Activated CD8-positive, alpha-beta memory T cell treated with anti-CD3 and anti-CD28 coated beads, Interleukin-2, amount 10 ng/mL, durations not matched to agents 7 days and 5 days (primary cell): ENCODE measurements around the gene TMEM200C. TPM values are rescaled to one million over a fixed set of nuclear protein-coding genes. Genes with fewer than 3 reads are reported as not detected.
A peak's percentile ranks its signal among the peaks of the same experiment; 100 is the strongest.

Experiments
- ATAC-seq: fragments of 150-1000 bp; cut with Tn5 transposase; one replicate; pipeline ENCODE4 v1.10.0; 2021; ENCODE audit warnings: moderate library complexity
- CTCF ChIA-PET: fragments of 350-600 bp; sonication (Branson Sonifier 250); formaldehyde crosslinking; loops from one replicate; lab custom pipeline; 2021; ENCODE audit warnings: antibody characterized with exemption; lab: Charles Lee
- DNase-seq: peaks from one replicate; pipeline ENCODE4 v3.0.0-alpha.2; 2020
- H3K27ac Mint-ChIP-seq: one replicate; pipeline ENCODE4 v1.8.0; 2021; ENCODE audit warnings: mild to moderate bottlenecking, mixed read lengths
- H3K27me3 Mint-ChIP-seq: one replicate; pipeline ENCODE4 v1.8.0; 2021; ENCODE audit warnings: mixed read lengths
- H3K36me3 Mint-ChIP-seq: one replicate; pipeline ENCODE4 v1.8.0; 2021; ENCODE audit warnings: mild to moderate bottlenecking, mixed read lengths
- H3K4me1 Mint-ChIP-seq: one replicate; pipeline ENCODE4 v1.8.0; 2021; ENCODE audit warnings: mixed read lengths
- H3K4me3 Mint-ChIP-seq: one replicate; pipeline ENCODE4 v1.8.0; 2021; ENCODE audit warnings: mild to moderate bottlenecking, moderate library complexity, mixed read lengths
- H3K9me3 Mint-ChIP-seq: one replicate; pipeline ENCODE4 v1.8.0; 2022; ENCODE audit warnings: low read depth, mixed read lengths
- total RNA-seq, 2 experiments: library from RNA; stranded (reverse); gene quantifications; one replicate each; pipeline ENCODE4 v1.2.3, GENCODE V29; 2021

TMEM200C gene
- total RNA-seq, 2 experiments from 2014 or later = not detected

- DNase-seq = no peak
- no peak for ATAC-seq
- no peaks in the 10 kb centered on the region for H3K4me1 Mint-ChIP-seq
- no peaks in the 10 kb centered on the region for H3K27me3 Mint-ChIP-seq
- H3K27ac Mint-ChIP-seq = no peak overlapping the region
- H3K4me3 Mint-ChIP-seq = no peak overlapping the region
- CTCF ChIA-PET = no interaction called here
- H3K9me3 Mint-ChIP-seq = no peaks in the 10 kb centered on the region
- no peaks in the 10 kb centered on the region for H3K36me3 Mint-ChIP-seq
These were observed 13.8 kb upstream of the TMEM200C start for GRCh38 chr18:5909125-5909524.

- Mint-ChIP-seq H3K27me3 (peaks cover 4% of the 10 kb centered on the region), H3K27ac (no peak overlapping the region), H3K4me1 (no peaks in the 10 kb centered on the region), H3K4me3 (no peak overlapping the region), H3K36me3 (no peaks in the 10 kb centered on the region), H3K9me3 (no peaks in the 10 kb centered on the region)
- DNase-seq (no peak), ATAC-seq (no peak)
- CTCF ChIA-PET = no interaction called here
These were observed 8.1 kb upstream of the TMEM200C start for GRCh38 chr18:5903386-5903785.

- CTCF ChIA-PET = interaction anchor here (0.8 kb wide), 1 partner anchor 10 kb away, joined by 3 read pairs; no protein-coding TSS in a partner anchor
- Mint-ChIP-seq H3K4me1 (no peaks in the 10 kb centered on the region), H3K36me3 (no peaks in the 10 kb centered on the region), H3K27me3 (peaks cover 23% of the 10 kb centered on the region), H3K27ac (no peak overlapping the region), H3K4me3 (no peak overlapping the region), H3K9me3 (no peaks in the 10 kb centered on the region)
- no peak for ATAC-seq
- DNase-seq = no peak
These were observed 4.9 kb upstream of the TMEM200C start for GRCh38 chr18:5900262-5900661.

GRCh38 chr18:5899835-5900234 is 4.5 kb upstream of the TMEM200C start:
- no peak for ATAC-seq
- no peak for DNase-seq
- no peaks in the 10 kb centered on the region for H3K36me3 Mint-ChIP-seq
- H3K27me3 Mint-ChIP-seq = peaks cover 23% of the 10 kb centered on the region
- no peaks in the 10 kb centered on the region for H3K4me1 Mint-ChIP-seq
- CTCF ChIA-PET = interaction anchor here (0.8 kb wide), 1 partner anchor 10 kb away, joined by 3 read pairs; no protein-coding TSS in a partner anchor
- H3K4me3 Mint-ChIP-seq = no peak overlapping the region
- no peaks in the 10 kb centered on the region for H3K9me3 Mint-ChIP-seq
- H3K27ac Mint-ChIP-seq = no peak overlapping the region

GRCh38 chr18:5895876-5896740 is 786 bp upstream of the TMEM200C start:
- no peaks in the 10 kb centered on the region for H3K4me1 Mint-ChIP-seq
- CTCF ChIA-PET = no interaction called here
- H3K36me3 Mint-ChIP-seq = peaks cover 2% of the 10 kb centered on the region
- H3K9me3 Mint-ChIP-seq = no peaks in the 10 kb centered on the region
- peaks cover 58% of the 10 kb centered on the region for H3K27me3 Mint-ChIP-seq
- DNase-seq (no peak), ATAC-seq (no peak)
- no peak overlapping the region for H3K4me3 Mint-ChIP-seq
- no peak overlapping the region for H3K27ac Mint-ChIP-seq

- CTCF ChIA-PET = interaction anchor here (0.9 kb wide), 1 partner anchor 10 kb away, joined by 3 read pairs; no protein-coding TSS in a partner anchor
- H3K27me3 Mint-ChIP-seq = peaks cover 63% of the 10 kb centered on the region
- no peak overlapping the region for H3K4me3 Mint-ChIP-seq
- DNase-seq = no peak
- peaks cover 2% of the 10 kb centered on the region for H3K36me3 Mint-ChIP-seq
- no peaks in the 10 kb centered on the region for H3K9me3 Mint-ChIP-seq
- no peak overlapping the region for H3K27ac Mint-ChIP-seq
- ATAC-seq = no peak
- H3K4me1 Mint-ChIP-seq = no peaks in the 10 kb centered on the region
These were observed 567 bp downstream of the TMEM200C start for GRCh38 chr18:5894611-5895298.

GRCh38 chr18:5893956-5894610 is 1.2 kb downstream of the TMEM200C start:
- Mint-ChIP-seq H3K9me3 (no peaks in the 10 kb centered on the region), H3K4me1 (no peaks in the 10 kb centered on the region), H3K4me3 (no peak overlapping the region), H3K36me3 (peaks cover 2% of the 10 kb centered on the region), H3K27me3 (peaks cover 68% of the 10 kb centered on the region), H3K27ac (no peak overlapping the region)
- ATAC-seq = no peak
- CTCF ChIA-PET = interaction anchor here (0.9 kb wide), 1 partner anchor 10 kb away, joined by 3 read pairs; no protein-coding TSS in a partner anchor
- DNase-seq = no peak

GRCh38 chr18:5892823-5893431 is 2.4 kb downstream of the TMEM200C start:
- DNase-seq (no peak), ATAC-seq (no peak)
- no peak overlapping the region for H3K27ac Mint-ChIP-seq
- H3K9me3 Mint-ChIP-seq = no peaks in the 10 kb centered on the region
- peaks cover 72% of the 10 kb centered on the region for H3K27me3 Mint-ChIP-seq
- no peak overlapping the region for H3K4me3 Mint-ChIP-seq
- peaks cover 2% of the 10 kb centered on the region for H3K36me3 Mint-ChIP-seq
- no peaks in the 10 kb centered on the region for H3K4me1 Mint-ChIP-seq
- CTCF ChIA-PET = no interaction called here

GRCh38 chr18:5891854-5892215 is 3.5 kb downstream of the TMEM200C start:
- H3K27me3 Mint-ChIP-seq = peaks cover 62% of the 10 kb centered on the region
- no peaks in the 10 kb centered on the region for H3K9me3 Mint-ChIP-seq
- CTCF ChIA-PET = no interaction called here
- ATAC-seq = no peak
- H3K4me3 Mint-ChIP-seq = no peak overlapping the region
- no peak overlapping the region for H3K27ac Mint-ChIP-seq
- no peak for DNase-seq
- peaks cover 2% of the 10 kb centered on the region for H3K36me3 Mint-ChIP-seq
- H3K4me1 Mint-ChIP-seq = no peaks in the 10 kb centered on the region

- H3K36me3 Mint-ChIP-seq = peaks cover 2% of the 10 kb centered on the region
- no peaks in the 10 kb centered on the region for H3K9me3 Mint-ChIP-seq
- no peak overlapping the region for H3K27ac Mint-ChIP-seq
- DNase-seq = no peak
- no peaks in the 10 kb centered on the region for H3K4me1 Mint-ChIP-seq
- no peak overlapping the region for H3K4me3 Mint-ChIP-seq
- peaks cover 57% of the 10 kb centered on the region for H3K27me3 Mint-ChIP-seq
- CTCF ChIA-PET = interaction anchor here (1.3 kb wide), 1 partner anchor 13 kb away, joined by 3 read pairs; no protein-coding TSS in a partner anchor
- no peak for ATAC-seq
These were observed 4.0 kb downstream of the TMEM200C start for GRCh38 chr18:5891184-5891853.

GRCh38 chr18:5890331-5891183 is 4.8 kb downstream of the TMEM200C start:
- Mint-ChIP-seq H3K36me3 (peaks cover 2% of the 10 kb centered on the region), H3K27ac (no peak overlapping the region), H3K9me3 (no peaks in the 10 kb centered on the region), H3K4me1 (no peaks in the 10 kb centered on the region), H3K27me3 (peaks cover 53% of the 10 kb centered on the region), H3K4me3 (no peak overlapping the region)
- CTCF ChIA-PET = interaction anchor here (1.2 to 1.3 kb wide), 2 partner anchors 9 to 14 kb away, joined by 3 read pairs; no protein-coding TSS in a partner anchor
- ATAC-seq = peak; percentile 63
- DNase-seq = no peak

- no peaks in the 10 kb centered on the region for H3K36me3 Mint-ChIP-seq
- no peaks in the 10 kb centered on the region for H3K4me1 Mint-ChIP-seq
- H3K27me3 Mint-ChIP-seq = peaks cover 19% of the 10 kb centered on the region
- no peaks in the 10 kb centered on the region for H3K9me3 Mint-ChIP-seq
- DNase-seq (no peak), ATAC-seq (no peak)
- no peak overlapping the region for H3K4me3 Mint-ChIP-seq
- CTCF ChIA-PET = no interaction called here
- H3K27ac Mint-ChIP-seq = no peak overlapping the region
These were observed 10.0 kb downstream of the TMEM200C start for GRCh38 chr18:5885361-5885760.
